IPS DF 4.7 (cell line): ENCODE measurements around the gene CD300LD.

Source experiments
- DNase-seq: peaks from one replicate; pipeline ENCODE4 v3.0.0-alpha.2; 2013; ENCODE audit warnings: low spot score; ENCODE audit errors: extremely low read depth

CD300LD gene

DNA sequence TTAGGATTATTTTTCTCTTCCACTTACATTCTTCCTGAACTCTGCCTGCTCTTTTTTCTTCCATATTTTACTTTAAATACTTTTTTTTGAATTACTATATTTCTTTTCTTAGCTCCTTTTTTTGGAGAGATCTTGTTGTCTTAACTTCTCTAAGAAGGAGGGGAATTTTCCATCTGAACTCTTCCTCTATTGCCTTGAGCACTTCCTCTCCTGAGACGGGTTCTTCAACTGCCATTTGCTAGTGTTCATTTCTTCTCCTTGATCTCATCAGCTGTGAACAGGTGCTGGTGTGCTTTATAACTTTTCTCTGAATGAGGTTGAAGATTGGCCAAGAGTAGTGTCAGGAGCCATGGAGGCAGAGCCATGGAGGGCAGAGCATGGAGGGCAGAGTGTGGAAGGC is 15.1 kb upstream of the CD300LD start:
- no peak for DNase-seq

DNA sequence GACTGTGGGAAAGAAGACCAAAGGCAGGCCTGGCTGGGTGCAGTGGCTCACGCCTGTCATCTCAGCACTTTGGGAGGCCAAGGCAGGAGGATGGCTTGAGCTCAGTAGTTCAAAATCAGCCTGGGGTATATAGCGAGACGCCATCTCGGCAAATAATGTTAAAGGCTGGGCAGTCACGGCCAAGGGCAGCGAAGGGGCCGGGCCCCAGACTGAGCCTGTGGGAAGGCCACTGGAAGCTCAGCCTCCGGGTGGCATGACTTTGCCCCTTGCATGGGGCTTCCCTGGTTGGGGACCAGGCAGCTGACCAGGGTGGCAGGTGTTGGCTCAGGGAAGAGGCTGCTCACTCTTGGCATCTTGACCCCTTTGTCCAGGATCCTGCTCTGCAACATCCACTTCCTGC is 14.0 kb upstream of the CD300LD start:
- no peak for DNase-seq

- DNase-seq = no peak
These were observed 13.3 kb upstream of the CD300LD start for GRCh38 chr17:74605361-74605760.

DNA sequence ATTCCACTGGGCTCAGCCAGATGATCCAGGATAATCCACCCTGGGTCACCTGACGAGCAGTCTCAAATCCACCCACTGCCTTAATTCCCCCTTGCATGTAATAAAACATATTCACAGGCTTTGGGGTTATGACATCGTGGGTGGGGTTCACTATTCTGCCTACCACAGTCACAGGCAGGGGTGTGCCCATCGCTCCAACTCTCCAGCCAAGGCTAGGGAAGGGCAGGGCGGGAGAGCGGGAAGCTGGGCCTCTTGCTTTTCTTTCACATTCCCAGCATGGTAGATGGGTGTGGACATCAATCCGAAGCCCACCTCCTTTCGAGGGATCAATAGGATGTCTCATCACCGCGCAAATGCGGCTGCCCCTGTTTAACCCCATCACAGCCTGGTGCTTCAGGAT is 12.7 kb upstream of the CD300LD start:
- DNase-seq = no peak

DNA sequence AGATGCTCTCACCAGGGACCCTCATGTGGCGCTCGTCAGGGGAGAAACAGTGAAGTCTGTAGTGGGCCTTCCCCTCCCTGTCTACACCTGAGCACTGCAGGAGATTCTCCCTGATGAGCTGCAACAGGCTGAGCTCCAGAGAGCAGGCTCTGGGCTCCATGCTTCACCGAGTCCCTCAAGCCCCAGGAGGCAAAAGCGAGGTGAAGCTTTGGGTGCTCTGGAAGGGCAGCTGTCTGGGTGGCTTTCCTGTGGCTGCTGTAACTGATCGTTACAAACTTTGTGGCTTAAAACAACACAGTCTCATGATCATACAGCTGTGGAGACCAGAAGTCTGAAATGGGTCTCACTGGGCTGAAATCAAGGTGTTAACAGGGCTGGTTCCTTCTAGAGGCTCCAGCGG is 12.1 kb upstream of the CD300LD start:
- no peak for DNase-seq

GRCh38 chr17:74603746-74604145 is 11.7 kb upstream of the CD300LD start:
- no peak for DNase-seq

GRCh38 chr17:74603037-74603635 is 11.1 kb upstream of the CD300LD start:
- DNase-seq = no peak

DNA sequence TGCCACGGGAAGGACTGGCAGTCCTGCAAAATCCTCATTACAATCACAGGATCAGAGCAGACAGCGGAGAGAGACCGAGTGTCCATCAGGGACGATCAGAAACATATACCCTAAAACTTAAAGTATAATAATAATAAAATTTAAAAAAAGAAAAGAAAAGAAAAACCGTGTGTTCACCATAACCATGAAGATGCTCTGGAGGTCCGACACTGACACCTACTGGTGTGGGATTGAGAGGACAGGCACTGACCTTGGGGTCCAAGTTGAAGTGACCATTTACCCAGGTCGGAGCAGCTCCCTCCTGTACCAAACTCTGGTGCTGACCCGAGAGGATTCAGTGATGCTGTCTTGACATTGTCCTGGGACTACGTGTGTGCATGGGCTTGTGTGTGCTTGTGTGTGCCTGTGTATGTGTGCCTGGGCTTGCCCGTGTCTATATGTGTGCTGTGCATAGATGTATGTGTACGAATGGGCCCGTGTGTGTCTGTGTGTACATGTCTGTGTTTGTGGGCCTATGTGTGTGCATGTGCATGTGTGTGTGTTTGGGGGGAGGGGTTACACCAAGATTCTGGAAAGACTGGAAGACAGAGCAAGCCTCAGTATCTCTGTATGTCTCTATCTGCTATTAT is 10.0 kb upstream of the CD300LD start:
- DNase-seq = no peak

DNA sequence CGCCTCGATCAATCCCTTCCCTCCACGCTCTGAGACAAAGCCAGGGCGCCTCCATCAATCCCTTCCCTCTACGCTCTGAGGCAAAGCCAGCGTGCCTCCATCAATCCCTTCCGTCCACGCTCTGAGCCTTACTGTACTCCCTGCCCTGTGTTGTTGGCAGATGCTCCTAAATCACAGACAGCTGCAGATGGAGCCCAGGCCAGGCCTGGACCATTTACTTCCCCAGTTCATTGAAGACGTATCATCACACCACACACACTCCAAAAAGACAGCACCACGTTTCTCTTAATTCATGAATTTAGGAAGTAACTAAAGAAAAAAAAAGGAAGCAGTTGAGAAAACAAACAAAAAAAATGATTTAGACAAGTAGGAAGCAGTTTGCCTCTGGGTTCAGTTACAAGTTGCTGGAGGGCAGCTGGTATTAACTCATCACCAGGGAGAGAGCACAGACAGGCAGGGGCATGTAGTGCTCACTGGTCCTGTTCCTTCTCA is 7.4 kb upstream of the CD300LD start:
- DNase-seq = no peak

- DNase-seq = no peak
These were observed 6.9 kb upstream of the CD300LD start for GRCh38 chr17:74599023-74599399.

DNA sequence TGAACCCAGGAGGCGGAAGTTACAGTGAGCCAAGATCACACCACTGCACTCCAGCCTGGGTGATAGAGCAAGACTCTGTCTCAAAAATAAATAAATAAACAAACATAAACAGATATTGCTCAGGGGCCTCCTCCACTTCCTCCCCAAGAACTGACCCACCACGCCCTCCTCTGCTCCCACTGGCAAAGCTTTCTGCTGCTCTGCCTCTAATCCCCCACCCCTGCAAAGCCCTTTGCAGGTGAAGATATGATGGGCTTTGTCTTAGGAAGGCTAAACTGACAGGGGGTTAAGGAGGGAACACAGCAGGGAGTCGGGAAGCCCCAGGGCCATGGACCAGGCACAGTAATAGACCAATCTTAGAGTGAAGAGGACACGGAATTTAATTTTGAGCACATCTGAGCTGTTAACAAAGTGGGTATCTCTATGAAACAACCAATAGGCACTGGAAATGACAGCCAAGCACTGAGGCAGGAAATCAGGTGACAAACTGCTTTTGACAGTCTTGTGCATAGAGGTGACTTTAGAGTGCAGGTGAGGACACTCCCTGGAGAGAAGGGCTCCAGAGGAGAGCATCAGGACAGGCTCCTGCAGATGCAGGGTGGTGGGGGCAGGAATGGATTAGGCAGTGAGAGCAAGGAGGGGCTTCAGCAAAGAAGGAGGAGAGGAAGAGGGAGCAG is 6.4 kb upstream of the CD300LD start:
- no peak for DNase-seq

- no peak for DNase-seq
These were observed 5.1 kb upstream of the CD300LD start for GRCh38 chr17:74597069-74597790.

- DNase-seq = no peak
These were observed 3.1 kb upstream of the CD300LD start for GRCh38 chr17:74595037-74595750.

GRCh38 chr17:74591503-74591902 is 580 bp downstream of the CD300LD start:
- no peak for DNase-seq

DNA sequence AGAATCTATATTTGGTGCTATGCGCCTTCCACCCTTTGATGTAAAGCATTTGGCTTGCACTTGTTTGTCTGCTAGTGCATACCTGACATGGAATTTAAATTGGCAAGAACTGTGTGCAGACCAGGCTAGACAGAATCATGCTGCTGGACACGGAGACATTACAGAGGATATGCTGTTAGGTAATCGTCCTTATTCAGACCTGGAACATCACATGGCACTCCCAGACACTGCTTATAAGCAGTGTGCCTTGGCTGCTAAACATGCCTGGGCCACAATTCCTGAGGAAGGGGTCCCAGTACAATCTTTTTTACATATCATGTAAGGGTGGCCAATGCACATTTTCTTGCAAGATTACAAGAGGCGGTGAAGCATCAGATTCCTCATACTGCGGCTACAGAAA is 6.4 kb downstream of the CD300LD start:
- no peak for DNase-seq

GRCh38 chr17:74584292-74585060 is 7.6 kb downstream of the CD300LD start:
- DNase-seq = no peak

GRCh38 chr17:74582633-74583032 is 9.4 kb downstream of the CD300LD start:
- no peak for DNase-seq

GRCh38 chr17:74579900-74580299 is 12.2 kb downstream of the CD300LD start:
- DNase-seq = no peak

DNA sequence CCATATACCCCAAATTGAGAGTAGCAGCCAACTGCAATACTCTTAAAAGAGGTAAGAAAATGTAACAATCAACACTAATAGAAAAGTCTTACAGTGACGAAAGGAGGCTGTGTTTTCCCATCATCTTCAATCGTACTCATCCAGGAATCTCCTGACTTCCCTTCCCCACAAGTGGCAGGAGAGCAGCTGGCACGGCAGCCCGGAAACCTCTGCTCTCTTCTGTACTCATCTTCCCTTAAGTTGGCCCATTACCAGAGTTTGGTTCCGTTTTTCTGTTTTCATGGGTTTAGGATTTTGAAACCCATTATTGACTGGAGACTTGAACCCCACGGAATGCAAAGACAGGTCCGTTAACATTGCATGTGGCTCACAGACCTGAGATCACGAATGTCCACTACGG is 13.1 kb downstream of the CD300LD start:
- no peak for DNase-seq

- DNase-seq = no peak
These were observed 17.5 kb downstream of the CD300LD start for GRCh38 chr17:74574489-74575142.
